M059J (cell line): ENCODE data around the gene AAMDC. TPM values are rescaled to one million over a fixed set of nuclear protein-coding genes. Genes with fewer than 3 reads are reported as not detected.

Experiments
- DNase-seq: peaks from one replicate; pipeline ENCODE4 v3.0.0-alpha.2; 2012; ENCODE audit warnings: low read depth
- total RNA-seq: library from RNA; depleted of rRNA; stranded (reverse); fragments of >200 nt; shearing (Covaris generic); gene quantifications from 2 replicates; pipeline ENCODE4 v1.2.3, GENCODE V29; 2014; rRNA removed

AAMDC gene
- 18.3 and 28.8 TPM in 2 replicates for total RNA-seq

DNA sequence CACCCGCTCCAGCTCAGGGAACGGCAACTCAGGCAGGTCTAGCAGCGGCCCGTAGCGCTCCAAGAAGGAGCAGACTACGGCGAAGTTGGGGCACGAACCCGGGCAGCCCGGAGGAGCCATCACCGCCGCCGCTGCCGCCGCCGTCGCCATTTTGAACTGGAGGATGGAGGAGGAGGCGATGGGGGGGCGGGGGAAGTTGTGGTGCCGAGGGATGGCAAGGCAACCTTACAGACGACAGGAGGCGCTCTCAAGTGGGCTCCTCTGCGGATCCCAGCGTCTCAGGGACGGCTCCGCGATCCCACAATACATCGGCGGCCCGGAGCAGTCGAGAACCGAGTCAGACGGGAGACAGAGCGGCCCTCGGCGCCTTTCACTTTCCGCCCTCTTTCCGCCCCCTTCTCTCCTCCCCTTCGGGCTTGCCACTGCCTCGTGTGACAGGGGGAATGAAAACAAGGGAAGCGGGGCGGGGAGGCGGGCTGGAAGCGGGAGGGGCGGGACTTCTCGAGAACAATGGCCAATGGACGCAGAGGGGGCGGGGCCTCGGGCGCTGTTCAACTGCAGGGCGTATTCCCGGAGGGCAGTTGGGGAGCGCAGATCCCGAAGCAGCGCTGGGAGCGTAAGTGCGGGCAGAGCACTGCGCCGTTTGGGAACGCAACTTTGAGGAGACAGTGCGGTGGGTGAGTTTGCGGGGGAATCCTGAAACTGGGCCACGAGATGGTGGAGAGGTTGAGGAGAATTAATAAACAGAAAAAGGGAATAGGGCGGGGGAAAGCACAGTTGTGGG lies at the start of gene AAMDC, which contains the start of gene RSF1:
Gene AAMDC (plus strand): TSS at position 580 of the 784 bp plus-strand sequence. CDS start 21,353 bp downstream, outside the sequence.
Gene RSF1 (minus strand): TSS at position 158 of the 784 bp plus-strand sequence. CDS start 8 bp downstream, at position 150.
- peak; percentile 98 for DNase-seq

DNA sequence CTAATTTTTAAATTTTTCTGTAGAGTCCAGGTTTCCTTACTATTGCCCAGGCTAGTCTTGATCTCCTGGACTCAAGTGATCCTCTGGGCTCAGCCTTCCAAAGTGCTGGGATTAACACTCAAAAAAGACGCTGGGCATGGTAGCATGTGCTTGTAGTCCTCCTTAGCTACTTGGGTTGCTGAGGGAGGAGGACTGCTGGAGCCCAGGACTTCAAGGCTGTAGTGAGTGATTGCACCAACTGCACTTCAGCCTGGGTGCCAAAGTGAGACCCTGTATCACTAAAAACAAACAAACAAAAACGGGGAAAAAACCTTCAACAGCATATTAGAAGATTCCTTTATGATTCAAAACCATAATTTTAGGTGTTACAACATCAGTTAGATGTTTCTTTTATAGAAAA lies 45.0 kb upstream of the AAMDC start:
- DNase-seq = no peak

DNA sequence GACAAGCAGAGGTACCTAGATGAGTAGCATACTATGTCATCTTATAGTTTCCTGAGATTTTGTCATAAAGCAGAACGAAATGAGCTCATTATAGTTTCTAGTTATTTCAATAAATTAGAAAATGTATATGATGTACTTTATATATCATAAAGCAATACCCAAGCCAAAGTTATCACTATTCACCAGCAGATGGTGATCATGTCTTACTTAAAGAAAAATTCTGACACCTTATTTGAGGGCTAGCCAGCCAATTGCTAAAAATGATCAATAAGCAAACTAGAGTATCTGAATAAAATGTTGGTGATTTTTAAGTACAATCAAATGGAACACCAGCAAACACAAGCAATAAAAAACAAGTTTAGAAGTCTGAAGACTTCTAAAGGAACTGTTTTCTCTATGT lies 44.5 kb upstream of the AAMDC start:
- DNase-seq = no peak

DNA sequence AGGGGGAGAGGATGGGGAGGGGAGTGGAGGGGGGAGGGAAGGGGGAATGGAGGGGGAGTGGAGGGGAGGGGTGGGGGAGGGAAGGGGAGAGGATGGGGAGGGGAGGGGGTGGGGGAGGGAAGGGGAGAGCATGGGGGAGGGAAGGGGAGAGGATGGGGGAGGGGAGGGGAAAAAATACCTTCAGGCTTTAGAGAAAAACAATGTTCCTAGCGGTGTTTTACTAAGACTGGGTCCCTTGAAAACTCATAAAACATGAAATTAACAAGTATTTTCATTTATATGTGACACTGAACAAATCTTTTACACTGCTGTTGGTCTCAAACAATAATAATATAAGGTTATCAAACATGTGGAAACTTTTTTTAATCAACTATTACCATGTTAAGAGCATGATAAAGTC lies 42.8 kb upstream of the AAMDC start:
- DNase-seq = no peak

DNA sequence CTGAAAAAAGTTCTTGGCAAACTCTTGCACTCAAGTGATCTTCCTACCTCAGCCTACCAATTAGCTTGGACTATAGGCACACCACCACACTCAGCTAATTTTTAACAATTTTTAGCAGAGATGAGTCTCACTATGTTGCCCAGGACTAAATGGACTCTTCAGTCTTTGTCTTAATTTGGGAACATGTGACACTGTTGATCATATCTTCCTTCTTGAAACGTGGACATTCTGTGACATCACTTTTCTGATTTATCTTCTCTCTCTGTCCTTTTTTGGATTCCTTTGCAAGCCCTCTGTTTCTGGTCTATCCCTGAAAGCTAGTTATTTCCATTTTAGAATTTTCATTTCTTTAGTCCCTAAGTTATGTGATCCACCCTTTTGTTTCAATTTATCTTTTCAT lies 42.4 kb upstream of the AAMDC start:
- no peak for DNase-seq

DNA sequence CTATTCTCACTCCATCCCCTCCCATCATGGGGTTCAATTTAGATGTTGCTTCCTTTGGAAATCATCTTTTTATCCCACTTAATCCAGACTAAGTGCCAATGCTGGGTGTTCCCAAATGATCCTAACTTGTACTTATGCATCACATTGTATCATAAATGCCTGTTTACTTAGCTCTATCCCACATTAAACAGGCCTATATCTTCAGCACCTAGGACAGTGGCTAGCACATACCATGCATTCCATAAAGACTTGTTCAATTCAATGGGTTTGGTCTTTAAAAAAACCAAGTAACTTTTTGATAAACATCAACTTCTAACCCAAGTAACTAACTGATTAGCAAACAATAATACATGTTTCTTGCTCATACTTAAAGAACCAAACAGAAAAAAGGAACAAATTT lies 41.0 kb upstream of the AAMDC start:
- DNase-seq = peak; percentile 39

DNA sequence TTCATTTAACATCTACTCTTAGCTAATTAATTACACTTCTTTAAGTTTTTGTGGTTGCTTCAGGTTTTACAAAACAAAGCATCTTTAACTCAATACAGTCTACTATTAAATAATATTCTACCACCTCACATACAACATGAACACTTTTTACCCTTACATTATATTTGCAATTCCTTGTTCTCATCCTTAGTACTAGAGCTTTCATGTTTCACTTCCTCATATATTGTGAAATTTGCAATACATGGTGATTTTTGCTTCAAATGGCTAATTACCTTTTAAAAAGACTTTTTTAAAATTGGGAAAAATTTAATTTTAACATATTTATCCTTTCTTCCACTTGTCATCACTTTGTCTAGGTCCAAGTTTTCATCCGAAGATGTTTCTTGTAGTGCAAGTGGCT lies 37.9 kb upstream of the AAMDC start:
- DNase-seq = no peak

DNA sequence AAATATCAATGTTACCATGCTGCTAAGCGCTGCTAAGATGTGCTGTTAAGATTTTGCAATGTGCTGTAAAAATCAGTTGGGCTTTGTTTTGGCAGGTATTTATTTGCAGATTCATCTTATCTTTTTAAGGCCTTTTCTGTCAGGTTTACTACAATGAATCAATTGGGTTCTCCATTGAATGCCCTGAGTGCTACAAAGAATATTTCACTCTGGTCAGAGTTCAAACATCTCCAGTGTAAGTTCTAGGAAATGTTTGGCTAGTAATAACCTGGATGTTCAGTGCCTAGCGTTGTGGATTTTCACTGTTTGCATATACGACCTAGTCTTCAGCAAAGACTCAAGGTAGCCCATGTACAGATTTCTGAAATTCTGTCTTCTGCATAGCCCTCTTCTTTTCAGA lies 36.4 kb upstream of the AAMDC start:
- DNase-seq = no peak

DNA sequence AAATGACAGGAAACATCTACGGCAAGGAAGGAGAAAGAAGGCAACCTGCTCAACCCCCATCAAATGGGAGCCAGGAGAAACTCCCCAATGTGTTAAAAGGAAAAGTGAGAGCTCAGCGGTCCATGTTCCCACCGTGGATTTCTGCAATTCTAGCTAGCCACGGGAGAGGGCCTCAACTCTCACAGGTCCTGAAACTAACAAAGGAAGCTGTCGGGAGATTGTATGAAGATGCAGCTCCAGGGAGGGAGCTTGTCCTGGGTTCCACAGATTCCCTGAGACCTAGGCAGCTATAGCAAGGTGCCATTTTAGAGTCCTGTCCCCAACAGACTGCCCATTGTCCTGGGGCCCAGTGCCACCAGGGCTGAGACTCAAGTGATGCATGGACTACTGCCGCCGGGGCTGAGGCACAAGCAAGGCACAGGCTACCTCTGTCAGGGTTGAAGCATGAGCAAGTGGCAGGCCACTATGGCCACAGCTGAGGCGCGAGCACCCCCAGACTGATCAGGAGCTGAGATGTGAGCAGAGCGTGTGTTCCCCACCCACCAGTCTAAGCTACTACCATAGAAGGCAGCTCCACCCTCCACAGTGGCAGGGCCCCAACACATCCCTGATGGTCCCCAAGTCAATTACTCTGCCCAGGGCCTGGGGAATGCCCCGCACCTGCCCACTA lies 31.7 kb upstream of the AAMDC start:
- DNase-seq = no peak

DNA sequence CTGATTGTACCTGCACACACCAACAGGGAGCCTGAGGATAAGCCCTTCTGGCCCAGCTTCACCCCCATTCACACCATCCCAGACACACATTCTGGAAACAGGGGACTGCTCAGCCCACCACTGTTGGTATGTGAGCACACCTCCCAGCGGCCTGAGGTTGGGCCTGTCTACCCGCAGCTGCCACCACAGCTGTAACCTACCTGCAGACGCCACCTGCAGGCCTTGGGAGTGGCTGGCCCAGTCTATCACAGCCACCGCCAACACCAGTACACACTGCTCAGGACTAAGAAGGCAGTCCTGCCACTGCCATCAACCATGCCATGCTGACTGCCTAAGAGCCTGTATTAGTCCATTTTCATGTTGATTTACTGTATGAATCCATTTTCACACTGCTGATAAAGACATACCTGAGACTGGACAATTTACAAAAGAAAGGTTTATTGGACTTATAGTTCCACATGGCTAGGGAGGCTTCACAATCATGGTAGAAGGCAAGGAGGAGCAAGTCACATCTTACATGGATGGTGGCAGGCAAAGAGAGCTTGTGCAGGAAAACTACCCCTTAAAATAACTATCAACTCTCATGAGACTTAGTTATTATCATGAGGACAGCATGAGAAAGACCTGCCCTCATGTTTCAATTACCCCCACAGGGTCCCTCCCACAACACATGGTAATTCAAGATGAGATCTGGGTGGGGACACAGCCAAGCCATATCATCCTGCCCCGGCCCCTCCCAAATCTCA lies 31.0 kb upstream of the AAMDC start:
- DNase-seq = no peak

DNA sequence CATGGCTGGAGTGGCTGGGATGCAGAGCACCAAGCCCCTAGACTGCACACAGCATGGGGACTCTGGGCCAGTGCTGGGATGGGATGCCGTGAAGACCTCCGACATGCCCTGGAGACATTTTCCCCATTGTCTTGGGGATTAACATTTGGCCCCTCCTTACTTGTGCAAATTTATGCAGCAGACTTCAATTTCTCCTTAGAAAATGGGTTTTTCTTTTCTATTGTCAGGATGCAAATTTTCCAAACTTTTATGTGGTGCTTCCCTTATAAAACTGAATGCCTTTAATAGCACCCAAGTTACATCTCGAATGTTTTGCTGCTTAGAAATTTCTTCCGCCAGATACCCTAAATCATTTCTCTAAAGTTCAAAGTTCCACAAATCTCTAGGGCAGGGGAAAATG lies 29.6 kb upstream of the AAMDC start:
- no peak for DNase-seq

DNA sequence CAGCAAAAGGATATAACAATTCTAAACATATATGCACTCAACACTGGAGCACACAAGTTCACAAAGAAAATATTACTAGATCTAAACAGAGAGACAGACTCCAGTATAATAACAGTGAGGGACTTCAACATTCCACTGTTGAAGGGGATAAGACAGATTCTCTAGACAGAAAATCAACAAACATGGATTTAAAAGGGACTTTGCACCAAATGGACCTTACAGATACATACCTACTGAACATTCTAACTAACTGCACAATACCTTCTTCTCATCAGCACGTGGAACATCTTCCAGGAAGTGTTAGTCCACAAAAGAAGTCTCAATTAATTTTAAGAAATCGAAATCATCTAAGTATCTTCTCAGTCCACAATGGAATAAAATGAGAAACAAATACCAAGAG lies 27.0 kb upstream of the AAMDC start:
- DNase-seq = no peak

DNA sequence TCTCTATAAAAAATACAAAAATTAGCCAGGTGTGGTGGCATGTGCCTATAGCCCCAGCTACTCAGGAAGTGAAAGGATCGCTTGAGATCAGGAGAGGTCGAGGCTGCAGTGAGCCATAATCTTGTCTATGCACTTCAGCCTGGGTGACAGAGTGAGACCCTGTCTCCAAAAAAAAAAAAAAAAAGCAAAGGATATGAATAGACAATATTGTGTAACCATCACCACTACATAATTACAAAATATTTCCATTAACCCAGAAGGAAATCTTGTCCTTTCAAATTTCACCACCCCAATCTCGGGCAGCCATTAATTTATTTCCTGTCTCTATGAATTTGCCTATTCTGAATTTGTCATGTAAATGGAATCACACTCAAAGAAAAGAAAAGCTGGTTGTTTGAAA lies 21.6 kb upstream of the AAMDC start:
- DNase-seq = no peak

DNA sequence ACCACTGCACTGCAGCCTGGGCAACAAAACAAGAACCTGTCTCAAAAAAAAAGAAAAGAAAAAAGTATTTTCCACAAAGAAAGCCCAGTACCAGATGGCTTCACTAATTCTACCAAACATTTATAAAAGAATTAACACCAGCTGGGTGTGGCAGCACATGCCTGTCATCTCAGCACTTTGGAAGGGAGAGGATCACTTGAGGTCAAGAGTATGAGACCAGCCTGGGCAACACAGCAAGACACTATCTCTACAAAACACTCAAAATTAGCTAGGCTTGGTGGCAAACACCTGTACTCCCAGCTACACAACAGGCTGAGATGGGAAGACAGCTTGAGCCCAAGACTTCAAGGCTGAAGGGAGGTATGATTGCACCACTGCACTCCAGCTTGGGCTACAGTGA lies 20.5 kb upstream of the AAMDC start:
- no peak for DNase-seq

DNA sequence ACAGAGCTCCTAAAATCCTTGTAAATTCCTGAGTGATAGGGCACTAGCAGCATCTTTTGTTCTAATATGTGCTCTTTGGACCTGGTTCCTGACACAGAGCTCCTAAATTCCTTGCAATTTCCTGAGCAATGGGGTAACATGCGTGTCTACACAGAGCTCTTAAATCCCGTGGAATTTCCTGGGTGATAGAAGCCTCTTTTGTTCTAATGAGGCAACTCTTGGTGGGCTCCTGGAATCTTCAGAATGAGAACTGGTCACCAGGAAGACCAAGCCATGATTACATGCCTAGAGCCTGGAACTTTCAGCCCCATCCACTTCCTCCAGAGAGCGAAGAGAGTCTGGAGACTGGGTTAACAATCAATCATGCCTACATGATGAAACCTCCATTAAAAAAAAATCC lies 19.5 kb upstream of the AAMDC start:
- no peak for DNase-seq

DNA sequence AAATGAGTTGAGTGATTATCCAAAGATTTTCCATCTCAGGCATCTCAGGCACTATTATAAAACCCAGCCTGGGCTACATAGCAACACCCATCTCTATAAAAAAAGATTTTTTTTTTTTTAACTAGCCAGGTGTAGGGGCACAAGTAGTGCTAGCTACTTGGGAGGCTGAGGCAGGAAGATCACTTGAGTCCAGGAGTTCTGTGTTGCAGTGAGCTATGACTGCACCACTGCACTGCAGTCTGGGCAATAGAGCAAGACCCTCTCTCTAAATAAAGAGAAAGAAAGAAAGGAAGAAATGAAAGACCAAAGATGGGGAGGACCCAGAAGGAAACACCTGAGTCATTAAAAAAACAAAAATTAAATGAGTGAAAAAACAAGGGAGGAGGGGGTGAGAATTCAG lies 14.5 kb upstream of the AAMDC start:
- DNase-seq = no peak

DNA sequence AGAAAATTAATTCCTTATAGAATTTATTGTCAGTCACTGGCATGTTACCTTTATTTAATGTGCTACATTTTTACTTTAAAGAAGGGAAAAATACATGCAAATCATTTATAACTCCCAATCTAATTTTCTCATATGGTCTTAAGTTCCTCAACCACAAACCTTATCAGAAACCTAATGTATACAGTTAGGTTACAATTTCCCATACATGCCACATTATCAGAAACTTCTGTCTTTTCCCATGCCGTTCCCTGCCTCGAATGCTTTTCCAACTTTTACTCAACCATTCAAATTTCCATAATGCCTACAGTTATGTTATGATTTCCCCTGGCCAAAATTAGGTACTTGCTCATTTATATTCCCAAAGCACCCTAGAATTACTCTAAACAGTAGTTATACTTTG lies 14.0 kb upstream of the AAMDC start:
- DNase-seq = no peak

DNA sequence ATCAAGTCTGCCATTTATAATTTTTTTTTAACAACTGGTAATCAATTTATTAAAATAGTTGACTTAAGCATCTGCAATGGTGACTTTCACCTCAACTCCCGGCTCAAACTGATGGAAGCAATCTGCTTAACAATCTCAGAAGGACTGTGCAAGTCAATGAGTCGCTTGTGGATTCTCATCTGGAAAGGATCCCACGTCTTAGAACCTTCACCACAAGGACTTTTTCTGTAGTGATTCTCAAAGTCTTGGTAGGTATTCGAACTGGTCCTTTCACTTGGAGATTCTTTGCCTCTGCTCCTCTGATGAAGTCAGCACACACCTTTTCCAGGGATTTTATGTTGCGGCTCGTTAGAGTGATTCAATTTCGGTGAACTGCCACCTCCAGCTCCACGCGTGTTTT lies 7.7 kb upstream of the AAMDC start:
- peak; percentile 63 for DNase-seq

DNA sequence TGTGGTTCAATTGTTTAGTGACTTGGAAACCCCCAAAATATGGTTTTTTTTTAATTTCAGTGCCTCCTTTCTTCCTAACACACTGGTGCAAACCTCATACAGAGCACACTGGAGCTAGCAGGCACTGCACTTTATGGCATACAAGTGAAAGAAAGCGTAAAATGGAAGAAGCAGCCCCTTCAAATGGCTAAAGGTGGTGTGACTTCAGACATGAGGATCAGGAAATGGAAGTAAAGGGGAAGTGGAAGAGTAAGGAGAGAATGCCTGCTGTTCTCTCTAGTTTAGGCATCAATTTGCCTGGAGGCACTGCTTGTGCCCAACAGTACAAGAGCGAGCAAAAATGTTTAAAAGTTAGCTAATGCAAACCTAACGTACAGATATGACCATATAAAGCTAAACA lies 6.1 kb upstream of the AAMDC start:
- no peak for DNase-seq

DNA sequence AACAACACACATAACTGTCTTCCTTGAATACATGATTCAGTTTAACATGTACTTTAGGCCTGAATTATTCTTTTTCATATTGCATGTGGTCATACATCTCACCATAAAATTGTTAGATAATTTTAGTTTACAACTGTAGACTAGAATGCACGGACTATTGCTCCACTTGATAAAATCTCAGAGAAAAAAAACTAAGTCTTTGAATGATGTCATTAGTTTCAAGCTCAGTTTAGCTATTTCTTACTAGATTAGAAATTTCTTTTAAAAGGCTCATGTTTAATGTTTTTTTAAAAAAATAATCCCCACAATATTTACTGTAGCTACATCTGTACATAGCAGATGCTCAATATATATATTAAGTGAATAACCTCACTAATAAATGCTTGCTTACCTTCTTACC lies 5.5 kb upstream of the AAMDC start:
- DNase-seq = no peak

DNA sequence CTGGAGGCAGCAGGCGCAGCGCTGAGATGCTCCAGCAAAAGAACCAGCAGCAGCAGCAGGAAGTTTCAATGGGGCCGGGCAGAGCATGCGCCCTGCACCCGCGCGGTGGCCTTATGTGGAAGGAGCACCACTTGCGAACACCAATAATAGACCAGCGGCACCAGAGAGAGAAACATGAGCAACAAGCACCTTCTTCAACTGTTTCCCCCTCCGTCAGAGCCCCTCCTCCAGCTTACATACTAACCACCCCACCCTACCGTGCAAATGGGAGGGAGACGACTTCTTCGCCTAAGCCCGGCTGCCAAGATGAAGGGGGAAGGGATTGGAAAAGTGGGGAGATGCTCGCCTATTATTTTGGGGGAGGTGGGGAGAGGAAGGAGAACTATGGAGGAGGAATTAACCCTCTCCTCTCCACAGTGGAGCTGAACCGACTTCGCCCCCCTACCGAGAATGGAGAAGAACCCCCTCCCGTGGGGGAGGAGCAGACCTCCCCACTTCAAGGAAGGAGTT lies 1.5 kb upstream of the AAMDC start:
- peak; percentile 85 for DNase-seq

DNA sequence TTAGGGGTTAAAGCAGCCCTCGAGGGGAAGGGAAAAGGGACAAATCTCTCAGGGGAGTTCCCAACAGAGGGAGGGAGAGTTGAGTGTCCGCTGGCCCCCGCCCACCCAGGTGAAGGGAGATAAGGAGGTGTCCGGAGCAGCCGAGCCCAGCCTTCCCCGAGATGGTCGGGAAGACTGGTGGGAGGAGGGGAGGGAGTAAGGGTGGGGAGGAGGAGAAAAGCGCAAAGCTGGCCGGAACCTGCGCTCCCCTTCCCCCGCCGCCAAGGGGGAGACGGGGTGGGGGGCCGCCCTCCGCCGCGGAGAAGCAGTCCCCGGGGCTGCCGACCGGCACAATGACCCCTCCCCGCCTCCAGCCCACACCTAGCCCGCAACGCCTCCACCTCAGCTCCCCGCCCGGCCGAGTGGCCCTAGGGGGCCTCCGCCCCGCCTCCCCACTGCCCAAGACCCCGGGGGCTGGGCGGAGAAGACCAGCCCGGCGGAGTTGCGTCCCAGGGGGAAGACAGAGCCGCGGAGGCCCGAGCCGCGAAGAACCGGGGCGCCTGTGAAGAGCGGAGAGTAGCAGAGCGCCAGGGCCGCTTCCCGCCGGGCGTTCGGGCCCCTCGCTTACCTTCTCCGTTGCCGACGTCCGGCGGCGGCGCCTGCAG lies 901 bp upstream of the AAMDC start:
- peak; percentile 58 for DNase-seq
